HG03575 (cell line): ENCODE data around the gene PAX3.

Experiments
- ATAC-seq: cut with Tn5 transposase; IDR thresholded peaks from one replicate; pipeline ENCODE4 v1.9.1; 2021; ENCODE audit not compliant: unreplicated experiment, insufficient number of reproducible peaks, low FRiP score; ENCODE audit errors: extremely low read depth

PAX3 gene

DNA sequence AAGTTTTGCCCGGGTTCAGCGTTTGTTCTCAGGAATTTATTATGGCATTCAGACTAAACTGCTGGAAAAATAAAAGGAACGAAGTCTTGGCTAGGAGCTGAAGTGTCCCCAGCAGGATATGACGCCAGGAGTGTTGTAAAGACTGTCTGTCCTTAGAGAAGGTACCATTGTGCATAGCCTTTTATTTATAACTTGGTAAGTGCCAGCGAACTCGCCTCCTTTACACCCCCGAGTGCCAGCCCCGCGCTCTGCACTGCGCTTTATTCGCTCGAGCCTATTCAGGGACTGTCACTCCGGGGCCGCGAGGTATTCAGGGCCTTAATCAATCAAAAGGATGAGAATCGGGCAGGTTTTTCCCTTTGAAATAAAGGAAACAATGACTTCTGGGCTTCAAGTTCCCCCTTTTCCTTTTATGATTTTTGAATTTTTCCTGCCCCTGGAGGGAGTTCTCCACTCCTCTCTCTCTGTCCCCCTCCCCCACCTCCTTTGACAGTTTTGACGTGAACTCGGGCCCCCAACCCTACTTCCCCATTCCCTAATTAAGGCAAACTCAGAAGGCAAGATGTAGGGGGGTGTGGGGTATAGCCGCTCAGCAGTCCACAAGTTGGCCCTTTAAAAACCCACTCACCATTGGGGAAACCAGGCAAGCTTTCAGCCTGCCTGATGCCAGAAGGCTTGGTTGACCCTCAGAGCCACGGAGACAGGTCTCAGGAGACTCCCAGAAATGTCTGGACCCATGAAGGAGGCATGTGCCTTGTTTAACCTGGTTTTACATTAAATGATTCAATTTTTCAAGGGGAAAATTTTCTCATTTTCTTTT is 1.3 kb upstream of the PAX3 start:
- ATAC-seq = no peak

DNA sequence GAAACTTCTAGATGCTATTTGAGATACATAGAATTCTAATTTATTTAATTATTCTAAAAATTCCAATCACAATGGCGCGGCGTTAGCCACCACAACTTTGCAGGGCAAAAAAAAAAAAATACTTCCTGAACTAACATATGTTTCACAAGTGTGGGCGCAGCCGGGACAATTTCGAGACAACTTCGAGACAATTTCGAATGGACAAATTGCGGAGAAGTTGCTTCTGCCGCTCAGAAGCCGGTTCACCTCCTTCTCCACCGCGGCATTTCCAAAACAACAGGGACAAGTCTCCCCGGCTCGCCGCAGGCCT is 842 bp downstream of the PAX3 start:
- ATAC-seq = no peak

DNA sequence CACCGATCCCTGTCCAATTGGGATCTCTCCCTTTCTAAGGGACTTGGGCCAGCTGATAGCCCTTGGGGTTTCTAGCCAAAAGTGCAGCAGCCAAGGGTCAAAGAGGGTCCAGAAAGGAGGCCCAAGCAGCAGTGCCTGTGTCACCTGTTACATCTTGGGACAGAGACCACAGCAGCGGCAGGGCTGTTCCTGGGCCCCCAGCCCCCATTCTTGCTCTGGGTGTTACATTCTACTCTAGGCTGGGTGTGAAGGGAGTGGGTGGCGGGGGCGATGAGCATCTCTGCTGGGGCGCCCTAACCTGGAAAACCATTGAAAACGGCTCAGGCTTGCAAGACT is 1.2 kb downstream of the PAX3 start:
- no peak for ATAC-seq

DNA sequence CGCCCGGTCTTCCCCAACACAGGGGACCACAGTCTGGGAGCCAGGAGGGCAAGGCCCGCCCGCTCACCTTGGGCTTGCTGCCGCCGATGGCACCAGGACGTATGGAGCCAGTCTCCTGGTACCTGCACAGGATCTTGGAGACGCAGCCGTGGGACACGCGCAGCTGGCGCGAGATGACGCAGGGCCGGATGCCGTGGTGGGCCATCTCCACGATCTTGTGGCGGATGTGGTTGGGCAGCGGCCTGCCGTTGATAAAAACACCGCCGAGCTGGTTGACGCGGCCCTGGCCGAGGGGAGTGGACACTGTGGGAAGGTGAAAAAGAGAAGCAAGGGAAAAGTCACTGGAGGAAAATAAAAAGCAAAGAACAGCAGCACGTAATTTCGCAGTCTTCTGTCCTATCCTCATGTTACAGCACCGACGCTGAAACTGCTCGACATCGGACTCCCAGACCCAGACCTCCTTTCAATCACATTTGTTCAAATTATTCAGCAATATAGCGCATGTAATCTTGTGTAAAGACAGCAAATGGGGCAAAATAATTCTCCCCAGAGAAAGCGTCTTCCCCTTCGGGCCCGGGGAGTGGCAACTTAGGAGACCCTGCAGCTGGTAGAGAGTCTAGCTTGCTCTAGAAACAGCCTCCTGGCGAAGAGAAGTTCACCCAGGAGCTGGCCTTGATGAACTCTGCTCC is 1.7 kb downstream of the PAX3 start:
- no peak for ATAC-seq

DNA sequence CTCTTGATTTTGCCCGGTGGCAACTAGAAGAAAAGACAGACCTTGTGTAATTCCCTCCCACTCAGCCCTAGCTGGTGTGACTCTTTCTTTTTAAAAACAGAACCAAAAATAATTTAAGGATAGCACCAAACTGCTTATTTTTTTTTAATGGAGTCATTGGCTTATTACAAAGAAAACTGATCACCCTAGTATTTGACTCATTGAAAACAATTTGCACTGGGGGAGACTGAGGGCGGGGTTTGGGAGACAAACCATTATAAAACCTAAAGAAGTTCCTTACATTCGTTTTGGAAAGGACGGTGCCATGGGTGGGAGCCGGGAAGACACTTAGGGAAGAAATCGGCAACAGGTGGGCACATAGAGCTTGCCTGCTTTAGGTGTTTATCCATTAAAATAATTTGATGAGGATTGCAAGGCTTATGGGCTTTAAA is 2.5 kb downstream of the PAX3 start:
- ATAC-seq = no peak

DNA sequence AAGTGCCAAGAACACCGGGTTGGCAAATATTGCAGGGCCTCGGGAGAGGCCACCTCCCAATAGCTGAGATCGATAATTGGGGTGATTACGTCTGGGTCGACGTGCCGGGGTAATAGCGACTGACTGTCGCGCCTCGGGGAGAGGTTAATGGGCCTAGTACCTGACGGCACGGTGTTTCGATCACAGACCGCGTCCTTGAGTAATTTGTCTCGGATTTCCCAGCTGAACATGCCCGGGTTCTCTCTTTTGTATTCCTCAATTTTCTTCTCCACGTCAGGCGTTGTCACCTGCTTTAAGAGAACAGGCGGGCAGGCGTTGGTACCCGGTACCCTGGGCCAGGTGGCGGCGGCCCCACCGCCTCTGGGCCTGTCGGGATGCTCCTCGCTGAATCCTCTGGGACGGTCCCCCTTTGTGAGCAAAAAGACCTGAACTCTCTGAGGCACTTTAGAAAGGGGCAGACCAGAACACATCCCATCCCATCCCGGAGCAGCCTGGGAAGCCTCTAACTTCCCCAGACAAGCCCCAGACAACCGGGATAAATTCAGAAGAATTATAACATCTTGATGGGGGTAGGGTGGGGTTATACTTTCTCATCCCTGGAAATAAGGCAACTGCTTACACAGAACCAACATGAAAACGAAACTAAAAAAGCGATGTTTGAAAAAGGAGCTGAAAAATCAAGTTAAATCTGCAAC is 3.3 kb downstream of the PAX3 start:
- no peak for ATAC-seq

DNA sequence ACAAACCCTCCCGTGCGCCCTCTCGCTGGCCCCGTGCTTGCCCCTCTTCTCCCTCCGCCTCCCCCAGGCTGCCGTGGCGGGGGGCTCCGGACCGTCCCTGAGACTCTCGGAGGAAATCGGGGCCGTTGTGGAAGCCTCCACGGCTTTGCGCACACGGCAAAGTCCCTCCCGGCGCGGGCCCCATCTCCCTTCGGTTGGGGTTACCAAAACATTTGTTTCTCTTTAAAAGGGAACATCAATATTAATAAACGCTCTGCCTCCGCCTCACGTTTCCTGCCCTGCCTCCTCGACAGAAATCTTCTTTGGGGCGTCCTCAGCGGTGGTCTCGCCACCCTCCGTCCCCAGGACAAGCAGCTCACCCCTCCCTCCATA is 3.8 kb downstream of the PAX3 start:
- no peak for ATAC-seq

DNA sequence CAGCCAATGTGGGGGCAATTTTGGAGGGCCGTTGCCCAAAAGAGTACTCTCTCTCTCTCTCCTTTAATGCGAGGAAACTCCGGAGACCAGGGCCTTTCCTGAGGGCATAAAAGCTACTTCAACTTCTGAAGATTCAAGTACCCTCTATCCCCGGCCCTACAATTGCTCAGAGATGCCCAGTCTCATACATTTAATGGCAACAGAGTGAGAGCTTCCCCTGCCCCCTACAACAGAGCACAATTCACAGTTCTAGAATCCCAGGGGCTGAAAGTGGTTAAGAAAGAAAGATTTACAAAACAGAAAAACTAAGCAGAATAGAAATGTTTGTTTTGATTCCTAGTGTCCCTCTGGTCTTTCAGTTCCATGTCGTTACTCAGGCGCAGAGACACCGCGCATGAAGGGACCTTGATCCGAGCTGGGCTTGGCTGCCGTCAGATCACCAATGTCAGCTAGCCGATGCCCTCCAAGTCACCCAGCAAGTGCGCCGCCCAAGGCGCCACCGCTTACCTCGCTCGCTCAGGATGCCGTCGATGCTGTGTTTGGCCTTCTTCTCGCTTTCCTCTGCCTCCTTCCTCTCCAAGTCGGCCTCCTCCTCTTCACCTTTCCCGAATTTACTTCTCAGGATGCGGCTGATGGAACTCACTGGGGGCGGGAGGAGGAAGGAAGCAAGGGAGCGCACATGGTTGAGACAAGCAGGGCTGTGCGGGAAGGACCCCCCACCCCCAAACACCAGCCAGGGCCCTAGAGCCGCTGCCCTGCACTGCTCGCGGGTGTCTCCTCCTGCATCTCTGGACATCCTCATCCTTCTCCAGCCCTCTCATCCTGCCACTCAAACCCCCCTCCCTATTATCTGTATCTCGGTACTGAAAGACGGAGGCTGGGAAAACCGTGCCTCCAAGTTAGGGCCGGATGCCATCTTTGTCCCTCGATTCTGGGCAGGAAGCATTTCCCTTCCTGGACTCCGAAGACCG is 4.9 kb downstream of the PAX3 start:
- no peak for ATAC-seq

DNA sequence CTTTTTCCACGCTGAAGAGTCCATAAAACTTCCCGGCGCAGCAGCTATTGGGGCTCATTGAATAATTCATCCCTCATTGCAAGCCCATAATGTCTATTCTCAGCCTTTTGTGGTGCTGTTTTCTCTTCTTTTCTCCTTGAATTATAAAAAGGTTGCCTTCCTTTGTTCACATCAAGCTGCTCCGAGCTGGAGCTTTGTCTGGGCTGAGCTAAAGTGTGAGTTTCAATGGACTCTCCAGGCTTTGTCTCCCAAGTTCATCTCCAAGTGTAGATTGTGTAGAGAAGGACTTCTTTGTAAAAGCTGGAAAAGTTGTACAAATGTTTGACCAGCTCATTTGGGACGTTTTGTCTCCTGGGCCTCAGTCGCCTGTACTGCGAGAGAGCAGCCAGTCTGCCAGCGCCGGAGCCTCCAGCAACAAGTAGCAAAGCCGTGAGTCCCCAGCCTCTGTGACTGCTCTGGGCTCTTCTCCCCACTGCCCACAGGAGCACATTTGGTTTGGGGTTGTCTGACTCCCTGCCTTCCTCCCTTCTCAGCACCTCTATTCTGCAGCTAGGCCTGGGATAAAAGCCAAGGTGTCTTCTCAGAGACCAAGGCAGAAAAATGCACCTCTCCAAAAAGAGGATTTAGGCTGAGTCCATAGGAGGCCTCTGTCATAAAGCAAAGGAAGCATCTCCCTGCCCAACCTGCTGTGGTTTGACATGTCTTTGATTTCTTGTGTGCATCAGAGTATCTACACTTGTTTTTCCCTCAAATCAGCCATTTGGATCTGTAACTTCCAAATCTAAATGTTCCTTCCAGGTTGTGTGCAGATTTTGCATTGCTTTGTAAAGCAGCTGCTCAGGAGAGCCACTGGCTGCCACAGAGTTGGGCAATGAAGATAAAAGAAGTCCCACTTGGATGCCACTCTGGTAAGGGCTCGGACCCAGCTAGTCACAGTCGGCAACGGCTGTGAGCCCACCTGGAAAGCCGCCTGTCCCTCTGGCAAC is 6.4 kb downstream of the PAX3 start:
- ATAC-seq = no peak

DNA sequence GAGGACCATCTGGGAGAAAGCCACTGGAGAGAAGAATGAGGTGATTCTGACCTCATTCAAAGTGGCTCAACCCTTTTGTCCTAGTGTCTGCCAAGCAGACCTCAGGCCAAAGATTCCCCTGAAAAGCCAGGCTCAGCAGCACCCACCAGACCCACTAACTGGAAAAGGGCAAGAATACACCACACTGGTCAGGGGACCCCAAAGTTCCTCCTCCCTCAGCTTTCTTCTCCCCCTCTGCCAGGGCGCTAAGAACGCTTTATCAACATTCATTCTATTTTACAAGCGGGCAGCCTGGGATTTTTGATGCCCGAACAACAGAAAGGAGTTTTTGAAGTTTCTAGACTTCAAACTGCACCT is 7.3 kb downstream of the PAX3 start:
- no peak for ATAC-seq

DNA sequence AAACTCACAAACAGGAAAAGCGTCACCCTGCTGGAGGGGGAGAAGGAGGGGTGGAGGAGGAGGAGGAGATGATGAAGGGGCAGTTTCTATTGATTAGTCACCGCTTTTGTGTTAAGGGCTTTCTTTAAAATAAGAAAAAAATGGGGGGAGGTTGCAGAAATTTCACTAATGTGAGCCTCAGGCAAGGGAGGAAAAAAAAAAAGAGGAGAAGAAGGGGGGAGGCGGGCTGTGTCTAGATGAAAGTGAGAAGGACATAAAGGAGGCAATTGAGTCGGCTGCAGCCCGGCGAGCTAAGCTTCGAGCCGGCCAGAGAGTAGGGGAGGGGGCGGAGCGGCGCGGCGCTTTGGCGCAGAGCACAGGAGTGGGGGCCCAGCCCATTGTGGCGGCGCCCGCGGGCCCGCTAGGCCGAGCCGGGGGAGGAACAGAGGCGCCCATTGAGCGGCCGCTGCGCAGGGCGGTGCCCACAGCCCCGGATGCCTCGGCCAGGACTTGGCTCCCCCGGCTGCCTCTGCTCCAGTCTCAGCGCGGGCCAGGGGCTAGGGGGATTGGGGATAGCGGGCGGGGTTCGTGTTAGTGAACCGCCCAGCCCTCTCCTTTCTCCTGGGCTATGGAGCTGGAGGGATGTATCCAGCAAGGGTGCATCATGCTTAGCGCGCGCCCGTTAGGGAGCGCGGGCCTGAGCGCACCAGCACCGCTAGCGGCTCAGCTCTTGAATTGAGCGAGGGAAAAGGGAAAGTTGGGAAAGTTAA is 7.9 kb downstream of the PAX3 start:
- no peak for ATAC-seq

DNA sequence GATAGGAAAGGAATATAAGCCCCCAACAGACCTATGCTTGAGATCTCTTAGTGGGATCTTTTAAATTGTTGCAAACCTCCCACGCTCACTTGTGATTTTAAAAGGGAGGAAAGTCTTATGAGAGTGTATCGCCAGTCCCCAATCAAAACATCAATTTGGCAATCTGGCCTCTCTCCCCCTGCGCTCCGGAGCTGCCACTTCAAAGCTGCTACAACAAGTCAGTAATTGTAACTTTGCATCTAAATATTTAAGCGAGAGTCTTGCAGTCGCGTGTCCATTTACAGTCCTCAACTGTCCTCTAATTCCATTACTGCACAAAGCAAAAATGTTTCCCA is 8.4 kb downstream of the PAX3 start:
- no peak for ATAC-seq

DNA sequence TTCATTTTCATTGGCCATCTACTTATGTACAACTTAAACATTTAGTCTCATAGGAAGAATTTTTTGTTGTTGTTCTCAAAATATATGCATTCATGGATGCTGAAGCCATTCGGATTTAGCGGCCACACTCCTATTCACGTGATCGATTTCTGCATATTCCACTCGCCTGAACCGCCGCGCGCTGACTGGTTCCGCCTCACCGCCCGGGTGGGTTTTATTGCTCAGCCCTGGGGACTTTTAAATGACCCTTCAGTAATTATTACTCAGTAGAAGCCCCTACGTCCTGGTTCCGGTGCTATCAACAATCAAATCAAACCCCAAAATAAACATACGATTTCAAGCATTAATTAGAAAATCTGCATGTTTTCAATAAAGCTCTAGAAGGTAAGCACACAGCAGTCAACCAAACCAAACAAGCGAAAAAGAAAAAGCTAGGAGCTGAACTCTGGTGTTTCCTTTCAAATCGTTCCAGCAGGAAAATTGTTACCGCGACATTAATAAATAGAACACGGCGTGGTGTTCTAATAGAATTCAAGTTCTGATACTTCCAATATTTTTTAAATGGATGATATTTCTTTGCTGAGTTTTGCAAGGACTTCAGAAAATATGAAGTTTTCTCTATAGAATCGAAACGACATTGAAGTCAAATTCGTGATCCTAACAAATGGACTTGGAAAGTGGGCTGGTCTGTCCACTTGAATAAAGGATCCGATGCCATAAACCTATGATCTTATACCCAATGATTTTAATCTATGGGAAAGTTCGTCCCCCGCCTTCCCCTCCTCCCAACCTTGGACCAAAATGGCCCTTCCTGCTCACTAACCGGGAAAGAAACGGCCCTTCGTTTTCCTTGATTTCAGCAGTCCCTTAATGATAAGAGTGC is 9.3 kb downstream of the PAX3 start:
- no peak for ATAC-seq

DNA sequence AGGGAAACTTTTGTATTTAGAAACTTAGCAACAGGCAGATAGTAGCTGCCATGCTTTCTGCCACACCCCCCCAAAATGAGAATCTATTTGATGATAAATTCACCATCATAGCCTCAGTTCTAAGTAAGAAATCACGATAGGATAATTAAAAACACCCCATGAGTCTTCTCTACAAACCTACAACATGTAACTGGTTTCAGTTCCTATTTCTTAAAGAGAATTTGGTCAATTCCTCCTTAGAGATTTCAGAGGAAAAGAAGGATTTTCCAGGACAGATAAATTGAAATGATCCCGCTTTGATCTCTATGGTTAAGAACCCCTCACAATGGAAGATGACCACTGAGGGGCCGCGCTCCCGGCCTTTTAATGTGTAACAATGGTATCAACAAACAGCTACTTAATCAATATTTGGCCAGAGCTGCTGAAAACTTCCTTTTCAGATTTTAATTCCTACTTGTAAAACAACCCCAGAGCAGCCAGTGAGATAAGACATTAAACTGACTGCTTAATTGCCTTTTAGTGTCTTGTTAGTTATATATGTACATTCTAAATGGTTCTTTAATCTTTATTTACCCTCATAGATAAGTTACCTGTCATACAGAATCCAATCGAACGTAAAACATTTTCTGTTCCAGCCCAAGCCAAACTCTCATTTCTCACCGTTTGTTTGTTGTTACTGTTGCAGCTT is 10.1 kb downstream of the PAX3 start:
- no peak for ATAC-seq

DNA sequence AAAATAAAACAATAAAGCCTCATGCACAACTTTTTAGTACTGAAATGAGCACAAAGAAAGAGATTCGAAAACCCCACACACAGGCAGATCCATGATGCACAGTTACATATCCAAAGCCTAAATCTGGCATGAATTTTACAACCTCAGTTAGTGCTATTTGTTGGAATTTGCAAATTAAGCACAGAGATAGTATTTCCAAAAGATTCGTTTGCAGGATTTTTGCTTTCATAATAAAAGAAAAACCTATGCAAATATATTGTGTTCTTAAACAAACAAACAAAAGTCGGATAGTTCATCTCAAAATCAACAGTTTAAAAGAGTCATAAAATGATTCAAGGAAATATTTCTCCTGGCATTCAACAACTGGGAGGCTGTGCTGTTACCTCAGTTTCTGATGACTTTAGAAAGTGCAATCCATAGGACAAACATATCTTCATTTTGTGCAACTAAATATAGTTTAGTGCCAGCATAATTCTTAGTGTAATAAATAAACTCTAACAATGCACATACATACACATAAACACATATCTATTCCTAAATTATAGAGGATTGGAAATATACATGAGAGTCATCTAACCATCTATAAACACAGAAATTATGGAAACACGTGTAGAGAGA is 10.8 kb downstream of the PAX3 start:
- no peak for ATAC-seq

DNA sequence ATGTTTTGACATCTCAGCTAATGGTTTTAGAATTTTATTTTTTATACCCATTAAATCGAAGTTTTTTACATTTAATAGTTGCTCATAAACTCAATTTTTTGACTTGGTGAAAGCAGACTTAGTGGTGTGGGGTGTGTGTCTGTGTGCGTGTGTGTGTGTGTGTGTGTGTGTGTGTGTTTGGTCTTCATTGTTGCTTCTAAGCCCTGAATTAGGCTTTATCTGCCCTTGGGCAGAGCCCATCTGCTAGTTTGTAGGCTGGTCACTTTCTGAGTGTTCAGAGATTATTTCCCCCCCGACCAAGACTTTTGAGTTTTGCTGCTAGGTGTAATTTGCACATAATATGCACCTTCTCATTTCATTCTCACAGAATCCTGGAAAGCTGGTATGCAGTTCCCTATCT is 14.3 kb downstream of the PAX3 start:
- ATAC-seq = no peak
